CD14-positive monocyte (primary cell): ENCODE results near the gene GNAI1. TPM values are rescaled to one million over a fixed set of nuclear protein-coding genes. Genes with fewer than 3 reads are reported as not detected.

Experiments used
- DNase-seq, 3 donors: peaks; one replicate each; pipeline ENCODE4 v3.0.0-alpha.2; 2011 to 2022
- H2AFZ ChIP-seq: 2 replicates; pipeline ENCODE4 v1.6.0; 2012; ENCODE audit warnings: mild to moderate bottlenecking, low read depth, low read length, inconsistent platforms; ENCODE audit not compliant: insufficient read depth, poor library complexity, severe bottlenecking
- H3K27ac ChIP-seq, 2 donors: 1 replicate in 1 of 2; 2 replicates in 1 of 2; pipeline ENCODE4 v1.5.1; 2012 to 2013; ENCODE audit warnings: low read length in 2 of 2, control low read depth in 1 of 2, inconsistent platforms in 1 of 2, low read depth in 1 of 2, mild to moderate bottlenecking in 1 of 2
- H3K27me3 ChIP-seq, 2 donors: one replicate each; pipeline versions ENCODE4 v1.6.0 to v1.6.1; 2011 to 2013; ENCODE audit warnings: low read length in 2 of 2; ENCODE audit not compliant: control insufficient read depth in 2 of 2, insufficient read depth in 2 of 2
- H3K36me3 ChIP-seq, 2 donors: replicated peaks in 1 of 2; 1 replicate in 1 of 2; 2 replicates in 1 of 2; pipeline versions ENCODE4 v1.5.1 to v1.6.1; 2012 to 2013; ENCODE audit warnings: low read length in 2 of 2, control low read depth in 1 of 2, inconsistent platforms in 1 of 2, mild to moderate bottlenecking in 1 of 2; ENCODE audit not compliant: insufficient read depth in 2 of 2, control insufficient read depth in 1 of 2
- H3K4me1 ChIP-seq, 2 donors: 1 replicate in 1 of 2; 2 replicates in 1 of 2; pipeline versions ENCODE4 v1.5.1 to v1.6.1; 2012 to 2013; ENCODE audit warnings: low read length in 2 of 2, control low read depth in 1 of 2, inconsistent platforms in 1 of 2, mild to moderate bottlenecking in 1 of 2, moderate library complexity in 1 of 2; ENCODE audit not compliant: insufficient read depth in 2 of 2, control insufficient read depth in 1 of 2
- H3K4me2 ChIP-seq: replicated peaks from 2 replicates; pipeline ENCODE3; 2012; ENCODE audit warnings: low read length, moderate library complexity, mild to moderate bottlenecking; ENCODE audit not compliant: poor library complexity, severe bottlenecking; ENCODE audit errors: extremely low read depth
- H3K4me3 ChIP-seq, 3 experiments: fragments of 200-600 bp in 1 of 3; sonication (generic) in 1 of 3; replicated peaks in 1 of 3; 1 replicate in 2 of 3; 2 replicates in 1 of 3; pipeline ENCODE4 v1.5.1; 2011 to 2013; ENCODE audit warnings: low read length in 3 of 3, mild to moderate bottlenecking in 3 of 3, control low read depth in 2 of 3, low read depth in 2 of 3, inconsistent platforms in 1 of 3, moderate library complexity in 1 of 3
- H3K79me2 ChIP-seq: 2 replicates; pipeline ENCODE4 v1.6.0; 2012; ENCODE audit warnings: mild to moderate bottlenecking, control low read depth, inconsistent platforms, low read length, moderate library complexity; ENCODE audit not compliant: insufficient read depth
- H3K9ac ChIP-seq: 2 replicates; pipeline ENCODE4 v1.6.0; 2017; ENCODE audit warnings: low read length, mild to moderate bottlenecking; ENCODE audit not compliant: insufficient read depth, poor library complexity, severe bottlenecking
- H3K9me3 ChIP-seq, 2 donors: replicated peaks in 1 of 2; 1 replicate in 1 of 2; 2 replicates in 1 of 2; pipeline versions ENCODE4 v1.5.1 to v1.6.1; 2012 to 2013; ENCODE audit warnings: low read length in 2 of 2, control low read depth in 1 of 2; ENCODE audit not compliant: control insufficient read depth in 1 of 2, insufficient read depth in 1 of 2
- H4K20me1 ChIP-seq: 2 replicates; pipeline ENCODE4 v1.6.0; 2012; ENCODE audit warnings: mild to moderate bottlenecking, low read length, control low read depth, moderate library complexity; ENCODE audit not compliant: insufficient read depth
- H3K27ac Mint-ChIP-seq, 7 donors: one replicate each; pipeline ENCODE4 v1.8.0; 2020; ENCODE audit warnings: mild to moderate bottlenecking in 7 of 7, mixed read lengths in 7 of 7, moderate library complexity in 6 of 7, inconsistent platforms in 2 of 7
- H3K27me3 Mint-ChIP-seq, 3 donors: one replicate each; pipeline ENCODE4 v1.8.0; 2021 to 2022; ENCODE audit warnings: low read depth in 3 of 3, mild to moderate bottlenecking in 3 of 3, mixed read lengths in 3 of 3, moderate library complexity in 3 of 3, inconsistent platforms in 1 of 3
- H3K36me3 Mint-ChIP-seq, 2 donors: one replicate each; pipeline ENCODE4 v1.8.0; 2020; ENCODE audit warnings: mixed read lengths in 2 of 2, inconsistent platforms in 1 of 2, mild to moderate bottlenecking in 1 of 2
- H3K4me1 Mint-ChIP-seq: one replicate; pipeline ENCODE4 v1.8.0; 2020; ENCODE audit warnings: mild to moderate bottlenecking, mixed read lengths
- H3K4me3 Mint-ChIP-seq, 2 donors: one replicate each; pipeline ENCODE4 v1.8.0; 2020; ENCODE audit warnings: mild to moderate bottlenecking in 2 of 2, mixed read lengths in 2 of 2, moderate library complexity in 1 of 2
- H3K9me3 Mint-ChIP-seq, 7 donors: one replicate each; pipeline ENCODE4 v1.8.0; 2020 to 2022; ENCODE audit warnings: mixed read lengths in 7 of 7, mild to moderate bottlenecking in 6 of 7, moderate library complexity in 6 of 7, inconsistent platforms in 2 of 7
- WGBS: methylation state at CpG from one replicate; pipeline ENCODE4 v1.1.5; 2013; ENCODE audit warnings: missing lambda C conversion rate; ENCODE audit not compliant: insufficient coverage; 5-methylcytosine and 5-hydroxymethylcytosine counted together
- intact Hi-C, 2 donors: fragments of 100-400 bp; cut with micrococcal nuclease; formaldehyde crosslinking; loops; one replicate each; pipeline versions ENCODE4 v1.15.0 to v1.15.1; 2023
- polyA plus RNA-seq, 3 donors: library from polyadenylated mRNA; depleted of rRNA in 1 of 3; unstranded in 2 of 3; stranded (reverse) in 1 of 3; fragments of 300-500 nt in 2 of 3; fragments of >200 nt in 1 of 3; fragmentation: Illumina TruSeq in 2 of 3; gene quantifications; 1 replicate in 2 of 3; 2 replicates in 1 of 3; pipeline ENCODE4 v1.2.3, GENCODE V29; 2012 to 2021
- TF ChIP-seq, protein P1 (sequence below): fragments of 200-600 bp; IDR thresholded peaks from one replicate; pipeline ENCODE4 v1.8.0; 2022; ENCODE audit warnings: antibody characterized with exemption, mild to moderate bottlenecking

GNAI1 gene
- polyA plus RNA-seq, 3 donors: 0.72 to 1.0 (median 0.79) TPM

DNA sequence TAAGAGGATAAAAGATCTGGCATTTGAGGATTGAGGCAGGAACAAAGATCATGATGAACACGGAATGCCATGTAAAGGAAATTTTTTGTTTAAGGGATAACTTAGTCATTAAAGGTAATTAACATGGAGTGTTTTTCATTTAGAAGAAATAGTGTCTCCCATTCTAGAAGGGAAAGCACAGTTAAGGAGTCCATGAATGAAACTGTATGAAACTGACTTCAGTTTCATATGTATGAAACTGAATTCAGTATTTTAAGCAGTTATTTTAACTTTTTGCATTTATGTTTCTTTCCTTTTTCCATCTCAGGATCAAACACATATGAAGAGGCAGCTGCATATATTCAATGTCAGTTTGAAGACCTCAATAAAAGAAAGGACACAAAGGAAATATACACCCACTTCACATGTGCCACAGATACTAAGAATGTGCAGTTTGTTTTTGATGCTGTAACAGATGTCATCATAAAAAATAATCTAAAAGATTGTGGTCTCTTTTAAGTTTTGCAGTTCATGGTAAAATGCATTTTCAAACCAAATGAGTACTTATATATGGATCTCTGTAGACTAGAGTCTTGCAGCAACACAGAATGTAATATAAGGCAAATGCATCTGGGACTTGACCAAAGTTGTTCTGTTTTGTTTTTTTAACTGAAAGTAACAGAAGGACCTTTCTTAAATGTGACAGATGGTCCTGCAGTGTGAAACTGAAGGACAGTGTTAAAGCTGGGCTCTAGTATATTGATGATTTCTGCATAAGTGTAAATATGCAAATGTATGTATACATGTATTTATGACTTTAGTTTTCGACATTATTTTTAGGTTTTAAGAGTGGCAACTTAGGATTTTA is 82.6 kb downstream of the GNAI1 start:
- H3K27me3 ChIP-seq: no peaks in the 10 kb centered on the region

DNA sequence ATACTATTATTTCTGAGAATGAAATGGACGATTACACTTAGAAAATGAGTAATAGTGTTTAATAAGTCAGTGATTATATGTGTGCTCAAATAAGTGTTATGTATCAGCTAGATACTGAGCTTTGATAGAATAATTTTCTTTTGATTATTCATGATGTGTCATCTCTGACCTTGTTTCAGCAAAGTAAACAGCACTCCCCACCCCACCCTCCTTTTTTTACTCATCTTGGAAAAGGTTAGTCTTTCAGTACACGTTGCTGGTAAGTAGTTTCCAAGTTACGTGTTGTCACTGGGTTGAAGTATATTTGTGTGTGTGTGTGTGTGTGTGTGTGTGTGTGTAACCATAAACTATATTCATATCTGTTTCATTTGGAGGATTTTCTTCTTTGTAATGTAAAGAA is 84.1 kb downstream of the GNAI1 start:
- Histone ChIP-seq H3K79me2 (no peaks in the 10 kb centered on the region), H3K4me3 (no peak overlapping the region), H3K36me3 (no peaks in the 10 kb centered on the region), H3K9me3 (no peaks in the 10 kb centered on the region), H3K9ac (no peak overlapping the region), H2AFZ (no peak overlapping the region), H3K4me1 (no peaks in the 10 kb centered on the region), H3K27ac (no peak overlapping the region), H3K27me3 (no peaks in the 10 kb centered on the region), H4K20me1 (no peaks in the 10 kb centered on the region), H3K4me2 (no peak overlapping the region)
- TF ChIP-seq, protein P1, sequence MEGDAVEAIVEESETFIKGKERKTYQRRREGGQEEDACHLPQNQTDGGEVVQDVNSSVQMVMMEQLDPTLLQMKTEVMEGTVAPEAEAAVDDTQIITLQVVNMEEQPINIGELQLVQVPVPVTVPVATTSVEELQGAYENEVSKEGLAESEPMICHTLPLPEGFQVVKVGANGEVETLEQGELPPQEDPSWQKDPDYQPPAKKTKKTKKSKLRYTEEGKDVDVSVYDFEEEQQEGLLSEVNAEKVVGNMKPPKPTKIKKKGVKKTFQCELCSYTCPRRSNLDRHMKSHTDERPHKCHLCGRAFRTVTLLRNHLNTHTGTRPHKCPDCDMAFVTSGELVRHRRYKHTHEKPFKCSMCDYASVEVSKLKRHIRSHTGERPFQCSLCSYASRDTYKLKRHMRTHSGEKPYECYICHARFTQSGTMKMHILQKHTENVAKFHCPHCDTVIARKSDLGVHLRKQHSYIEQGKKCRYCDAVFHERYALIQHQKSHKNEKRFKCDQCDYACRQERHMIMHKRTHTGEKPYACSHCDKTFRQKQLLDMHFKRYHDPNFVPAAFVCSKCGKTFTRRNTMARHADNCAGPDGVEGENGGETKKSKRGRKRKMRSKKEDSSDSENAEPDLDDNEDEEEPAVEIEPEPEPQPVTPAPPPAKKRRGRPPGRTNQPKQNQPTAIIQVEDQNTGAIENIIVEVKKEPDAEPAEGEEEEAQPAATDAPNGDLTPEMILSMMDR: no peak
- Mint-ChIP-seq H3K36me3 (no peaks in the 10 kb centered on the region), H3K27me3 (no peaks in the 10 kb centered on the region), H3K27ac (no peak overlapping the region), H3K4me1 (no peaks in the 10 kb centered on the region), H3K4me3 (no peak overlapping the region), H3K9me3 (no peaks in the 10 kb centered on the region)
- no CpG with 5 or more reads among the region's 3 CpGs for WGBS
- intact Hi-C loops: no loop called here
- no peak for DNase-seq

More for the DNA sequence above, 82.6 kb downstream of the GNAI1 start:
- intact Hi-C loops: no loop called here
- H3K9me3 Mint-ChIP-seq: no peaks in the 10 kb centered on the region
- Histone ChIP-seq H3K9ac (no peak overlapping the region), H3K4me2 (no peak overlapping the region), H3K4me1 (no peaks in the 10 kb centered on the region), H3K9me3 (no peaks in the 10 kb centered on the region), H3K36me3 (no peaks in the 10 kb centered on the region), H3K27ac (no peak overlapping the region), H3K79me2 (no peaks in the 10 kb centered on the region), H2AFZ (no peak overlapping the region), H4K20me1 (no peaks in the 10 kb centered on the region), H3K4me3 (no peak overlapping the region)
- H3K4me3 Mint-ChIP-seq: no peak overlapping the region
- peaks cover 3% of the 10 kb centered on the region for H3K4me1 Mint-ChIP-seq
- 86% methylated on average over 1 of the region's 2 CpGs for WGBS
- no peak overlapping the region for H3K27ac Mint-ChIP-seq
- TF ChIP-seq, protein P1: no peak
- no peak for DNase-seq
- H3K36me3 Mint-ChIP-seq: no peaks in the 10 kb centered on the region
- H3K27me3 Mint-ChIP-seq: no peaks in the 10 kb centered on the region
